Gastrocnemius medialis (tissue), 4 donors: ENCODE data around the gene CDC42. TPM values are rescaled to one million over a fixed set of nuclear protein-coding genes. Genes with fewer than 3 reads are reported as not detected.

ENCODE experiments used
- ATAC-seq, 2 donors: fragments of 150-250 bp; one replicate each; pipeline ENCODE4 v1.9.1; 2016
- DNase-seq, 2 donors: peaks; one replicate each; pipeline ENCODE4 v3.0.0-alpha.2; 2019
- H3K27ac ChIP-seq, 4 donors: fragments of 200-600 bp; sonication (generic); 1 replicate in 1 of 4; 2 replicates in 3 of 4; pipeline ENCODE4 v1.5.1; 2016 to 2018; ENCODE audit warnings: mild to moderate bottlenecking in 2 of 4, moderate library complexity in 1 of 4
- H3K27me3 ChIP-seq, 3 donors: fragments of 200-600 bp; sonication (generic) in 2 of 3; 1 replicate in 1 of 3; 2 replicates in 2 of 3; pipeline versions ENCODE4 v1.5.1 to v1.6.0; 2016 to 2019; ENCODE audit warnings: mild to moderate bottlenecking in 1 of 3, moderate library complexity in 1 of 3
- H3K36me3 ChIP-seq, 2 donors: fragments of 200-600 bp; sonication (generic) in 1 of 2; one replicate each; pipeline ENCODE4 v1.5.1; 2017 to 2018
- H3K4me1 ChIP-seq, 2 donors: fragments of 200-600 bp; sonication (generic) in 1 of 2; one replicate each; pipeline ENCODE4 v1.5.1; 2016 to 2017; ENCODE audit warnings: mild to moderate bottlenecking in 2 of 2
- H3K4me3 ChIP-seq, 4 donors: fragments of 200-600 bp; sonication (generic) in 3 of 4; 1 replicate in 1 of 4; 2 replicates in 3 of 4; pipeline ENCODE4 v1.5.1; 2016 to 2019; ENCODE audit warnings: mild to moderate bottlenecking in 2 of 4
- H3K9me3 ChIP-seq, 3 donors: fragments of 200-600 bp; sonication (generic) in 2 of 3; 1 replicate in 1 of 3; 2 replicates in 2 of 3; pipeline ENCODE4 v1.5.1; 2016 to 2019
- CTCF ChIP-seq, 5 experiments: fragments of 450-650 bp in 3 of 5; fragments of 200-600 bp in 2 of 5; sonication (generic) in 2 of 5; IDR thresholded peaks in 4 of 5; conservative IDR thresholded peaks in 1 of 5; 1 replicate in 4 of 5; 2 replicates in 1 of 5; pipeline ENCODE4 v1.5.1; 2016 to 2019; ENCODE audit warnings: antibody characterized with exemption in 5 of 5, mild to moderate bottlenecking in 3 of 5, moderate library complexity in 3 of 5
- POLR2A ChIP-seq, 2 donors: fragments of 450-650 bp; IDR thresholded peaks; one replicate each; pipeline ENCODE4 v1.6.1; 2017; ENCODE audit warnings: antibody characterized with exemption in 2 of 2, mild to moderate bottlenecking in 2 of 2, moderate library complexity in 2 of 2
- in situ Hi-C, 4 donors: fragments of 200-750 bp; cut with MboI; loops; one replicate each; pipeline versions ENCODE4 v1.15.0 to v1.8.0; 2017; ENCODE audit warnings: low sequenced_read_pairs in 4 of 4
- intact Hi-C: fragments of 100-400 bp; cut with DNase I; formaldehyde crosslinking; loops from one replicate; pipeline ENCODE4 v1.15.1; 2023; ENCODE audit warnings: low total_unique reads
- total RNA-seq, 4 donors: library from RNA; depleted of rRNA; stranded (reverse); fragments of >200 nt; gene quantifications; one replicate each; pipeline versions ENCODE4 v1.1.0 to v1.2.3, GENCODE V29; 2016

Gene CDC42
- total RNA-seq, 4 donors from 2014 or later = 77.0 to 111 (median 108) TPM

- Histone ChIP-seq H3K36me3 (peaks cover 0 to 27% of the 10 kb centered on the region in 2 donors), H3K4me3 (no peak overlapping the region), H3K27ac (no peak overlapping the region), H3K9me3 (no peaks in the 10 kb centered on the region), H3K4me1 (peaks cover 0 to 10% of the 10 kb centered on the region in 2 donors), H3K27me3 (no peaks in the 10 kb centered on the region)
- DNase-seq = no peak
- no peak for ATAC-seq
- intact Hi-C loops (loop anchor here (10.0 kb wide), 1 partner anchor 314 kb away; no protein-coding TSS in a partner anchor), in situ Hi-C loops (loop anchor here in 2 of 4 donors (10.0 to 25.0 kb wide), 3 partner anchors 174 to 536 kb away; partner anchors contain the start of genes C1QA (in 2 of the 2) and C1QC (in 2 of the 2))
- TF ChIP-seq CTCF (IDR thresholded peaks at IDR 0.05 in 4 of 5, conservative IDR thresholded peaks at IDR 0.05 in 1 of 5) = no peak
These were observed 48.7 kb downstream of the CDC42 start for GRCh38 chr1:22101199-22101598.

- TF ChIP-seq POLR2A (IDR thresholded peaks at IDR 0.05) (no peak), CTCF (IDR thresholded peaks at IDR 0.05 in 4 of 5, conservative IDR thresholded peaks at IDR 0.05 in 1 of 5) (no peak)
- H3K27ac ChIP-seq = no peak overlapping the region
- no peaks in the 10 kb centered on the region for H3K9me3 ChIP-seq
- in situ Hi-C loops (loop anchor here in 2 of 4 donors (10.0 to 25.0 kb wide), 3 partner anchors 173 to 535 kb away; partner anchors contain the start of genes C1QA (in 2 of the 2) and C1QC (in 2 of the 2)), intact Hi-C loops (loop anchor here (10.0 kb wide), 1 partner anchor 313 kb away; no protein-coding TSS in a partner anchor)
- H3K27me3 ChIP-seq = no peaks in the 10 kb centered on the region
- ATAC-seq = no peak
- no peak overlapping the region for H3K4me3 ChIP-seq
- H3K4me1 ChIP-seq = peaks cover 0 to 10% of the 10 kb centered on the region in 2 donors
- no peak for DNase-seq
- peaks cover 0 to 20% of the 10 kb centered on the region in 2 donors for H3K36me3 ChIP-seq
These were observed 49.5 kb downstream of the CDC42 start for GRCh38 chr1:22101995-22102394.

GRCh38 chr1:22102746-22103145 lies 50.2 kb downstream of the CDC42 start:
- ATAC-seq = no peak
- Histone ChIP-seq H3K27ac (no peak overlapping the region), H3K9me3 (no peaks in the 10 kb centered on the region), H3K4me1 (peaks cover 0 to 10% of the 10 kb centered on the region in 2 donors), H3K4me3 (no peak overlapping the region), H3K27me3 (no peaks in the 10 kb centered on the region), H3K36me3 (peaks cover 0 to 13% of the 10 kb centered on the region in 2 donors)
- no peak for DNase-seq
- TF ChIP-seq CTCF (IDR thresholded peaks at IDR 0.05 in 4 of 5, conservative IDR thresholded peaks at IDR 0.05 in 1 of 5) (no peak), POLR2A (IDR thresholded peaks at IDR 0.05) (no peak)
- in situ Hi-C loops = loop anchor here in 2 of 4 donors (10.0 to 25.0 kb wide), 3 partner anchors 172 to 535 kb away; partner anchors contain the start of genes C1QA (in 2 of the 2) and C1QC (in 2 of the 2)
- intact Hi-C loops = loop anchor here (10.0 kb wide), 1 partner anchor 312 kb away; no protein-coding TSS in a partner anchor

- ATAC-seq = no peak
- in situ Hi-C loops = loop anchor here in 2 of 4 donors (10.0 to 25.0 kb wide), 3 partner anchors 171 to 533 kb away; partner anchors contain the start of genes C1QA (in 2 of the 2) and C1QC (in 2 of the 2)
- H3K27ac ChIP-seq = no peak overlapping the region
- DNase-seq = no peak
- TF ChIP-seq CTCF (IDR thresholded peaks at IDR 0.05 in 4 of 5, conservative IDR thresholded peaks at IDR 0.05 in 1 of 5) (no peak), POLR2A (IDR thresholded peaks at IDR 0.05) (no peak)
- H3K4me3 ChIP-seq = no peak overlapping the region
- no peaks in the 10 kb centered on the region for H3K9me3 ChIP-seq
- peaks cover 0 to 2% of the 10 kb centered on the region in 2 donors for H3K36me3 ChIP-seq
- peaks cover 4 to 10% of the 10 kb centered on the region in 2 donors for H3K4me1 ChIP-seq
- intact Hi-C loops = loop anchor here (10.0 kb wide), 1 partner anchor 311 kb away; no protein-coding TSS in a partner anchor
- no peaks in the 10 kb centered on the region for H3K27me3 ChIP-seq
These were observed 51.6 kb downstream of the CDC42 start for GRCh38 chr1:22104094-22104493.
